ENCODE measurements around the gene MRFAP1.
"Not testable (repeated sequence)": the region's sequence is repeated elsewhere in the genome, so short reads cannot be mapped to it uniquely, and the experiment has no call there.

Gene MRFAP1

DNA sequence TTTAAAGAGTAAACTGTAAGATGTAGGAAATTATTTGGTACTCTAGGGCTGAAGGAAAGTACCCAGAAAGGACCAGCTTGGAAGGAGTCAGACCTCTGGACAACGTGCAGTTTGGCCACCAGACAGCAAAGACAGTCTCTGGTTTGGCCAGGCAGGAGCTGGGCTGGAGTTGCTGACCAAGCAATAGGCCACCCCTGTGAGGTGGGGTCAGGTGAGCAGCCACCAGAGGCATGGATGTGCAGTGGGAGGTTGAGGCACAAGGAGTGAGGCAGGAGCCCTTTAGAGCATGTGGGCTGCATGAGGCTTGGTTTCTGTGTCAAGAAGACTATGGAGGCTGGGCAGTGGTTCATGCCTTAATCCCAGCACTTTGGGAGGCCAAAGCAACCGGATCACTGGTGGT lies 17.7 kb upstream of the MRFAP1 start:
- no peaks in the 10 kb centered on the region for H3K9me3 ChIP-seq (ENCODE audit: control insufficient read depth, low read depth, low read length)
- no peak overlapping the region for H3K27ac ChIP-seq (ENCODE audit: low read length)
- H3K9ac ChIP-seq (ENCODE audit: low read length) = no peak overlapping the region
- no peaks in the 10 kb centered on the region for H3K4me1 ChIP-seq (ENCODE audit: control insufficient read depth, low read depth, low read length)
- no peak overlapping the region for H3K4me3 ChIP-seq (ENCODE audit: low read length)
- H3K27me3 ChIP-seq (ENCODE audit: control insufficient read depth, insufficient read depth, low read length) = no peaks in the 10 kb centered on the region
- no peaks in the 10 kb centered on the region for H3K36me3 ChIP-seq (ENCODE audit: control insufficient read depth, low read depth, low read length)

DNA sequence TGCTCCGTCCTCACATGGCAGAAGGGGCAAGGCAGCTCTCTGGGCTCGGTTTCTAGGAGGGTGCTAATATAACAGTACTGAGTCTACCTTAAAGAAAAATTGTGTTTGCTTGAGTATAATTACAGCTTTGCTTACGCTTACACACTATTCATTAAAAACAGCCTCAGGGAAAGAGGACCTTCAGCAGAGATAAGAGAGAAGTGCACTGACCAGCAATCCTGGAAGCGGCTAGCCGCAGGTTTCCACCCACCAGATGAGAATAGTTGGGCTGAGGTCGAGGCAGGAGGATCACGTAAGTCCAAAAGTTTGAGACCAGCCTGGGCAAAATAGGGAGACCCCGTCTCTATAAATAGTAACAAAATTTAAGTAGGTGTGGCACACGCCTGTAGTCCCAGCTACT lies 15.2 kb upstream of the MRFAP1 start:
- Histone ChIP-seq H3K27me3 (ENCODE audit: control insufficient read depth, insufficient read depth, low read length) (no peaks in the 10 kb centered on the region), H3K4me3 (ENCODE audit: low read length) (no peak overlapping the region), H3K36me3 (ENCODE audit: control insufficient read depth, low read depth, low read length) (no peaks in the 10 kb centered on the region), H3K9me3 (ENCODE audit: control insufficient read depth, low read depth, low read length) (no peaks in the 10 kb centered on the region), H3K9ac (ENCODE audit: low read length) (no peak overlapping the region), H3K27ac (ENCODE audit: low read length) (no peak overlapping the region), H3K4me1 (ENCODE audit: control insufficient read depth, low read depth, low read length) (no peaks in the 10 kb centered on the region)

DNA sequence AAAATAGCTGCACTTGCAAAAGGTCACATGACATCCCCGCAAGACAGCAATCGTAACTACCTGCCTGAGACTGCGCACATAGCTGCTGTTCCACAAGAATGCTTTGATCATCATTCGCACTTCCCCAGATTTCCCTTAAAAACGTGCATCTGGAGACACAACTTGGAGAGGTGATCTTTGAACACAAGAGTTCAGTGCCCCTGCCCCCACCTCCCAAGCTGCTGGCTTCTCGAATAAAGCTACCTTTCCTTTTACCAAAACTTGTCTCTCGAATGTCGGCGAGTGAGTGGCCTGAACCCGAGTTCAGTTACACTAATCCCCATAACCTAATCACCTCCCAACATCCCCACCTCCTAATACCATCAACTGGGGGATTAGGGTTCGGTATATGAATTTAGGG lies 14.4 kb upstream of the MRFAP1 start:
- Histone ChIP-seq H3K36me3 (ENCODE audit: control insufficient read depth, low read depth, low read length) (no peaks in the 10 kb centered on the region), H3K4me1 (ENCODE audit: control insufficient read depth, low read depth, low read length) (no peaks in the 10 kb centered on the region), H3K27me3 (ENCODE audit: control insufficient read depth, insufficient read depth, low read length) (no peaks in the 10 kb centered on the region), H3K9me3 (ENCODE audit: control insufficient read depth, low read depth, low read length) (no peaks in the 10 kb centered on the region), H3K27ac (ENCODE audit: low read length) (no peak overlapping the region), H3K9ac (ENCODE audit: low read length) (no peak overlapping the region), H3K4me3 (ENCODE audit: low read length) (no peak overlapping the region)

DNA sequence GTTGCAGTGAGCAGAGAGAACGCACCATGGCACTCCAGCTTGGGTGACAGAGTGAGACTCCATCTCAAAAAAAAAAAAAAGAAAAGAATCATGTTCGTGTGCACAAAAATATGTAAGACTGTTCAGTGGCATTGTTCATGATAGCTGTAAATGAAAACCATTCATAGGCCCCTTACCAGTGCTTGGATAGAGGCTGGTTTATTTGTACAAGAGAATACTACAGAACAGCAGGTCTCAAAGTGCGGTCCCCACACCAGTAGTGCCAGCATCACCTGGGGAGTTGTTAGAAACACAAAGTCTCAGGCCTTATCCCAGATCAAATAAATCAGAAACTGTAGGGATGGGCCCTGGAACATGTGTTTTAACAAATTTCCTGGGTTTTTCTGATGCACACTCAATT lies 12.7 kb upstream of the MRFAP1 start:
- H3K36me3 ChIP-seq (ENCODE audit: control insufficient read depth, low read depth, low read length) = no peaks in the 10 kb centered on the region
- H3K27ac ChIP-seq (ENCODE audit: low read length) = no peak overlapping the region
- H3K4me1 ChIP-seq (ENCODE audit: control insufficient read depth, low read depth, low read length) = no peaks in the 10 kb centered on the region
- H3K9ac ChIP-seq (ENCODE audit: low read length) = no peak overlapping the region
- no peaks in the 10 kb centered on the region for H3K9me3 ChIP-seq (ENCODE audit: control insufficient read depth, low read depth, low read length)
- no peak overlapping the region for H3K4me3 ChIP-seq (ENCODE audit: low read length)
- H3K27me3 ChIP-seq (ENCODE audit: control insufficient read depth, insufficient read depth, low read length) = no peaks in the 10 kb centered on the region

DNA sequence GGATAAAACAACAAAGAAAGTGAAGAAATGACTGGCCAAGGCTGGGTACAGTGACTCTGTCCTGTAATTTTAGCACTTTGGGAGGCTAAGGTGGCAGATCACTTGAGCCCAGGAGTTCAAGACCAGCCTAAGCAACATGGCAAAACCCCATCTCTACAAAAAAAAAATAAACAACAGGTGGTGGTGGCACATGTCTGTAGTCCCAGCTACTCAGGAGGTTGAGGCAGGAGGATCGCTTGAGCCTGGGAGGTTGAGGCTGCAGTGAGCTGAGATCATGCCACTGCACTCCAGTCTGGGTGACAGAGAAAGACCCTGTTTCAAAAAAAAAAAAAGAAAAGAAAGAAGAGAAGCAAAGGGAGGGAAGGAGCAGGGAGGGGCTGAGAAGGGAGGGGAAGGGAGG lies 12.0 kb upstream of the MRFAP1 start:
- H3K4me3 ChIP-seq (ENCODE audit: low read length) = not testable (repeated sequence)

DNA sequence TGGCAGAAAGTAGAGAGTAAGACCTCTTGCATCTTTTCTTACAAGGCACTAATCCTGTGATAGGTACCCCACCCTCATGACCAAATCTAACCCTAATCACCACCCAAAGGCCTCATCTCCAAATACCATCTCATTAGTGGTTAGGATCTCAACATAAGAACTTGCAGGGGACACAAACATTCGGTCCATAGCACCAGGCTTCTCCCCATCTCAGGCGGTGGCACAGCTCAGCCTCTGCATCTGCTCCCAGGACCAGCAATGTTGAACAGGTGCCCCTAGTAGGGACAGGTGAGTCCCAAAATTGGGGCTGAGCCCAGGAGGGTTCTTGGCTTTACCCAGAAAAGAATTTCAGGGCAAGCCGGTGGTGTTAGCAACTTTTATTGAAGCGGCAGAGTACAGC lies 8.4 kb upstream of the MRFAP1 start:
- Histone ChIP-seq H3K4me1 (ENCODE audit: control insufficient read depth, low read depth, low read length) (no peaks in the 10 kb centered on the region), H3K4me3 (ENCODE audit: low read length) (no peak overlapping the region), H3K27me3 (ENCODE audit: control insufficient read depth, insufficient read depth, low read length) (no peaks in the 10 kb centered on the region), H3K36me3 (ENCODE audit: control insufficient read depth, low read depth, low read length) (no peaks in the 10 kb centered on the region), H3K9me3 (ENCODE audit: control insufficient read depth, low read depth, low read length) (no peaks in the 10 kb centered on the region), H3K27ac (ENCODE audit: low read length) (no peak overlapping the region), H3K9ac (ENCODE audit: low read length) (no peak overlapping the region)

More for the DNA sequence above, 12.0 kb upstream of the MRFAP1 start:
- not testable (repeated sequence) for H3K9ac ChIP-seq (ENCODE audit: low read length); H3K27me3 ChIP-seq (ENCODE audit: control insufficient read depth, insufficient read depth, low read length); H3K9me3 ChIP-seq (ENCODE audit: control insufficient read depth, low read depth, low read length); H3K27ac ChIP-seq (ENCODE audit: low read length); H3K36me3 ChIP-seq (ENCODE audit: control insufficient read depth, low read depth, low read length); H3K4me1 ChIP-seq (ENCODE audit: control insufficient read depth, low read depth, low read length)

DNA sequence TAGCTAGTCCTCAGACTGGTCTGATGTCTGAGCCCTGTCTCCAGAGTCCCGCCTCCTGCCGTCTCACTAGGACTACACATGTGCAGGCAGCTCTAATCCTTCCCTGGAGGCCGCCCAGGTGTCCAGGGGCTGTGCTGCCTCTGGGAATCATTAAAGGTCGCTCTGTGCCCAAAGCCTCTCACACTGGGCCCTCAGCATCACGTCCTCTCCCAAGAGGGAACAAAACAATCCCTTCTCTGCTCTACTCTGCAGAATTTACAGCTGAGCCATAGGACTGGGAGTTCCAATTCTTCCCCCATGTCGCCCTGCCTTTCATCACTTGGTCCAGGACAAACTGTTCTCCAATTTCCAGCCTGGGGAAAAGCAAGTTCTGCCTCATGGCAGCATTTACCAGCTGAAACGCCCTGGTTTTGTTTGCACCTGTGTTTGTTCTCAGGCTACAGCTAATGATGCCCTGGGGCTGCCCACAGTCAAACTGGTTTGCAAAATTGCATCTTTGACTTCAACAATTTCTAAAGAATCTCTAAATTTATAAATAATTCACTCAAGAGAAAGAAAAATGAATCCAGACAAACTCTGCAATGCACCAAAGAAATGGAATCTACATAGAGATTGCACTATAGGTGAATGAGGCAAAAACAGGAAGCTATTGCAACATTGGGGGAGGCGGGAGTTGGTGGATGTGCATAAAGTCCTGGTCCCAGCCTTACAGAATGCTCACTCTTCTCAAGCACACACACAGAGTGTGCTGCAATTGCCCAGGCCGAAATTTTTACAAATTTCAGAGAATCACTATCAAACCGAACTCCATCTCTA lies 7.2 kb upstream of the MRFAP1 start:
- Histone ChIP-seq H3K36me3 (ENCODE audit: control insufficient read depth, low read depth, low read length) (no peaks in the 10 kb centered on the region), H3K27me3 (ENCODE audit: control insufficient read depth, insufficient read depth, low read length) (no peaks in the 10 kb centered on the region), H3K9ac (ENCODE audit: low read length) (no peak overlapping the region), H3K27ac (ENCODE audit: low read length) (no peak overlapping the region), H3K4me1 (ENCODE audit: control insufficient read depth, low read depth, low read length) (no peaks in the 10 kb centered on the region), H3K9me3 (ENCODE audit: control insufficient read depth, low read depth, low read length) (no peaks in the 10 kb centered on the region), H3K4me3 (ENCODE audit: low read length) (no peak overlapping the region)

DNA sequence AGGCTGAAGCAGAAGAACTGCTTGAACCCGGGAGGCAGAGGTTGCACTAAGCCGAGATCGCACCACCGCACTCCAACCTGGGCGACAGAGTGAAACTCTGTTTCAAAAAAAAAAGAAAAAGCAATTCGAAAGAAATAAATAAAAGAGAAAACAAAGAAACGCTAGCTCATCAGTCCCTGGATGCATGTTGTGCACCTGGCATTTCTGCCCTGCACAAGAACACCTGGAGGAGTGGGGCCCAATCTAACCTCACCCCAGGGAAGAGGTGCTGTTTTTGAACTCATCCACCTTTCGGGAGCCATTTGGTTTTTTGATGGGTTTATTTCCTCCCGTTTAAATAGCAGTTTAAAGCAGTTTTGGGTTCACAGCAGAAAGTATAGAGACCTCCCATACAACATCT lies 5.7 kb upstream of the MRFAP1 start:
- Histone ChIP-seq H3K4me1 (ENCODE audit: control insufficient read depth, low read depth, low read length) (no peaks in the 10 kb centered on the region), H3K9ac (ENCODE audit: low read length) (no peak overlapping the region), H3K36me3 (ENCODE audit: control insufficient read depth, low read depth, low read length) (no peaks in the 10 kb centered on the region), H3K4me3 (ENCODE audit: low read length) (no peak overlapping the region), H3K9me3 (ENCODE audit: control insufficient read depth, low read depth, low read length) (no peaks in the 10 kb centered on the region), H3K27ac (ENCODE audit: low read length) (no peak overlapping the region), H3K27me3 (ENCODE audit: control insufficient read depth, insufficient read depth, low read length) (no peaks in the 10 kb centered on the region)

DNA sequence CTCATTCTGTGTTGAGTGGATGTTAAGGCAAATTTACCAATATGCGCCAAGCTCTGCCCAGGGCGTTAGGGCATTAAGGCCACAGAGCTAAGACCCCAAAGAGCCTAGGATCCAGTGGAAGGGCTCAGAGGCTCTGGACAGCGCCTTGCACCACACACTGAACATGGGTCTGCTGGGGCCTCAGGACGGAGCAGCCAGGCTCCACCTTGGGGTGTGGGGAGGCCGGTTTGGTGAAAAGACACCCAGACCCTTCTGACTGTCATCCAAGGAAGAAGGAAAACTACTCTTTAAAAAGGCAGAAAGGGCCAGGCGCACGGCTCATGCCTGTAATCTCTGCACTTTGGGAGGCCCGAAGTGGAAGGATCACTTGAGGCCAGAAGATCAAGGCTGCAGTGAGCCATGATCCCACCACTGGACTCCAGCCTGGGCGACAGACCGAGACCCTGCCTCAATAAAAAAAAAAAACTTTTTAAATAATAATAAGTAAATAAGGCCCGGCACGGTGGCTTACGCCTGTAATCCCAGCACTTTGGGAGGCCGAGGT lies 1.3 kb upstream of the MRFAP1 start:
- Histone ChIP-seq H3K9ac (ENCODE audit: low read length) (no peak overlapping the region), H3K27ac (ENCODE audit: low read length) (no peak overlapping the region), H3K27me3 (ENCODE audit: control insufficient read depth, insufficient read depth, low read length) (no peaks in the 10 kb centered on the region)

DNA sequence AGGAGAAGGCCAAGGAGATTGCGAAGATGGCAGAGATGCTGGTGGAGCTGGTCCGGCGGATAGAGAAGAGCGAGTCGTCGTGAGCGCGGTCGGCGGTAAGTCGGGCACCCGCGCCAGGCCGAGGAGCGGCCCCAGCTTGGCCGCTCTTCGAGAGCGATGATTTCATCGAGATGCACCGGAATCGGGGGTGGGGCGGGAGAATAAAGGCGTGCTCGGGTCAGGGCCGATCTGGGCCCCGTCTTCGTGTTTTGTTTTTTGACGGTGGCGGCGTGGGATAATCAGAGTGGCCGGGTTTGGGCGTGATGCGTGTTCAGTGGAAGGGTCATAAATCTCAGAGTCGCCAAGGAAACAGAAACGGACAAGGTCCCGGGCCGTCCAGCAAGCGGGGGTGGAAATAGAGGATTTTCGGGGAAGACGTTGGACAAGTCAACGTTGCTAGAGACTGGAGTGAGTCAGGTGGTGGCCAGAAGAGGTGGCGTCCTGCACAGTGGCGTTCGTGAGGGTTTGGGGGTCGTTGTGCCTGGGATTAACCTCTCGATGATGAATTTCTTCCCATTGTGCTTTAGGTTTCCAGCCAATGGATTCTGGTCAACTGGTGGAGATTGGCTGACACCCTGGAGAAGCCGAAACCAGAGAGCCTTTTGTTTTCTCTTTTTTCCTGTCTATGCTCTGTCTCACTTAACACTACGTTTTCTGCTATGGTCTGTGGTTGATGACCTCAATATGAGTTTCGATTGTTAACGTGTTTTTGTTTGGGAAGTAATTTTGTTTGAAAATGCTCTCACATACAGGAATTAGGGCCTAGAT lies 882 bp downstream of the MRFAP1 start:
- Histone ChIP-seq H3K4me3 (ENCODE audit: low read length) (peak overlapping the region; percentile 100), H3K4me1 (ENCODE audit: control insufficient read depth, low read depth, low read length) (peaks cover 8% of the 10 kb centered on the region), H3K9ac (ENCODE audit: low read length) (peak overlapping the region; percentile 97), H3K36me3 (ENCODE audit: control insufficient read depth, low read depth, low read length) (peaks cover 16% of the 10 kb centered on the region), H3K27me3 (ENCODE audit: control insufficient read depth, insufficient read depth, low read length) (no peaks in the 10 kb centered on the region), H3K9me3 (ENCODE audit: control insufficient read depth, low read depth, low read length) (no peaks in the 10 kb centered on the region), H3K27ac (ENCODE audit: low read length) (peak overlapping the region; percentile 96)

More for the DNA sequence above, 1.3 kb upstream of the MRFAP1 start:
- Histone ChIP-seq H3K36me3 (ENCODE audit: control insufficient read depth, low read depth, low read length) (peaks cover 16% of the 10 kb centered on the region), H3K4me3 (ENCODE audit: low read length) (no peak overlapping the region), H3K9me3 (ENCODE audit: control insufficient read depth, low read depth, low read length) (no peaks in the 10 kb centered on the region), H3K4me1 (ENCODE audit: control insufficient read depth, low read depth, low read length) (peaks cover 8% of the 10 kb centered on the region)

DNA sequence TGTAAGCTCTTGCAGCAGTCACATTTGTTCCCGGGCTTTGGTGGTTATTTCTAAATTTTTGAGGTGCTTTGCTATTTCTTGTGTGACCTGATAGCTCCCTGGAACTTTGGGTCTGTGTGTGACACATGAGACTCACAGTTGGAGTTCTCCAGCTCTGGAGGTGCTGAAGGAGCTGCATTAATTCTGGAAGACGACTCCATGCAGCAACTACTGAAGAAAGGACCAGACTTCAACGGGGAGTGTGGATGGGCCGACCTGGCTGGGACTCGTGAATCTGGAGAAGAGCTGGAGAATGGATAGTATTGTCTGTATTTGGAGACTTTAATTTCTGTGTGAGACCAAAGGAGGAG lies 1.5 kb downstream of the MRFAP1 start:
- H3K9me3 ChIP-seq (ENCODE audit: control insufficient read depth, low read depth, low read length) = no peaks in the 10 kb centered on the region
- peaks cover 16% of the 10 kb centered on the region for H3K36me3 ChIP-seq (ENCODE audit: control insufficient read depth, low read depth, low read length)
- peak overlapping the region; percentile 97 for H3K9ac ChIP-seq (ENCODE audit: low read length)
- H3K4me1 ChIP-seq (ENCODE audit: control insufficient read depth, low read depth, low read length) = peaks cover 8% of the 10 kb centered on the region
- H3K27me3 ChIP-seq (ENCODE audit: control insufficient read depth, insufficient read depth, low read length) = no peaks in the 10 kb centered on the region
- H3K4me3 ChIP-seq (ENCODE audit: low read length) = peak overlapping the region; percentile 100
- no peak overlapping the region for H3K27ac ChIP-seq (ENCODE audit: low read length)

All from iPS-18a (cell line).